GM21717 (cell line): ENCODE results near the gene TBC1D25.

ENCODE experiments used
- ATAC-seq: cut with Tn5 transposase; IDR thresholded peaks from one replicate; pipeline ENCODE4 v1.9.1; 2021; ENCODE audit warnings: mild to moderate bottlenecking, moderate library complexity; ENCODE audit not compliant: unreplicated experiment

Gene TBC1D25

GRCh38 chrX:48539345-48540027 is at the start of gene TBC1D25:
TSS of gene TBC1D25 (plus strand) at chrX:48539714. CDS start at chrX:48539798, 84 bp downstream.
- peak; percentile 78 for ATAC-seq

- ATAC-seq: no peak
These were observed 49.6 kb upstream of the TBC1D25 start for GRCh38 chrX:48489892-48490291.

- no peak for ATAC-seq
These were observed 48.9 kb upstream of the TBC1D25 start for GRCh38 chrX:48490661-48491060.

- no peak for ATAC-seq
These were observed 47.7 kb upstream of the TBC1D25 start for GRCh38 chrX:48491809-48492208.

GRCh38 chrX:48492293-48492910 is 47.1 kb upstream of the TBC1D25 start:
- no peak for ATAC-seq

- ATAC-seq: no peak
These were observed 45.6 kb upstream of the TBC1D25 start for GRCh38 chrX:48493890-48494364.

- ATAC-seq: no peak
These were observed 42.9 kb upstream of the TBC1D25 start for GRCh38 chrX:48496660-48497059.

GRCh38 chrX:48497871-48498270 is 41.6 kb upstream of the TBC1D25 start:
- ATAC-seq: no peak

- no peak for ATAC-seq
These were observed 41.1 kb upstream of the TBC1D25 start for GRCh38 chrX:48498374-48498809.

GRCh38 chrX:48504261-48504660 is 35.3 kb upstream of the TBC1D25 start:
- ATAC-seq: no peak

GRCh38 chrX:48505481-48505880 is 34.0 kb upstream of the TBC1D25 start:
- ATAC-seq: no peak

- no peak for ATAC-seq
These were observed 32.3 kb upstream of the TBC1D25 start for GRCh38 chrX:48507246-48507645.

GRCh38 chrX:48508400-48509244 is 30.9 kb upstream of the TBC1D25 start, which contains the start of gene PORCN:
TSS of gene PORCN (plus strand) at chrX:48508992. CDS start at chrX:48509821, 829 bp downstream.
- ATAC-seq: peak; percentile 69

GRCh38 chrX:48509245-48509590 is 30.3 kb upstream of the TBC1D25 start:
- peak; percentile 20 for ATAC-seq

- ATAC-seq: no peak
These were observed 29.9 kb upstream of the TBC1D25 start for GRCh38 chrX:48509619-48510018.

GRCh38 chrX:48511560-48511959 is 28.0 kb upstream of the TBC1D25 start:
- no peak for ATAC-seq

- no peak for ATAC-seq
These were observed 27.1 kb upstream of the TBC1D25 start for GRCh38 chrX:48512371-48512935.

GRCh38 chrX:48513670-48514069 is 25.8 kb upstream of the TBC1D25 start:
- ATAC-seq: no peak

GRCh38 chrX:48514126-48514806 is 25.2 kb upstream of the TBC1D25 start:
- ATAC-seq: no peak

GRCh38 chrX:48514868-48515460 is 24.6 kb upstream of the TBC1D25 start:
- no peak for ATAC-seq
